BLaER1 (cell line): ENCODE results near the gene SLC12A7.

ENCODE experiments used
- H3K27ac ChIP-seq: shearing (Covaris generic); formaldehyde crosslinking; 2 replicates; pipeline ENCODE4 v1.8.1; 2022
- H3K27me3 ChIP-seq: shearing (Covaris generic); formaldehyde crosslinking; 2 replicates; pipeline ENCODE4 v1.8.1; 2022
- H3K36me3 ChIP-seq: shearing (Covaris generic); formaldehyde crosslinking; 2 replicates; pipeline ENCODE4 v1.8.1; 2022
- H3K4me1 ChIP-seq: shearing (Covaris generic); formaldehyde crosslinking; 2 replicates; pipeline ENCODE4 v1.8.1; 2022
- H3K4me2 ChIP-seq: shearing (Covaris generic); formaldehyde crosslinking; 2 replicates; pipeline ENCODE4 v1.8.1; 2022
- H3K4me3 ChIP-seq: shearing (Covaris generic); formaldehyde crosslinking; 2 replicates; pipeline ENCODE4 v1.8.1; 2022
- H3K9ac ChIP-seq: shearing (Covaris generic); formaldehyde crosslinking; 2 replicates; pipeline ENCODE4 v1.8.1; 2022
- H3K9me3 ChIP-seq: shearing (Covaris generic); formaldehyde crosslinking; 2 replicates; pipeline ENCODE4 v1.8.1; 2022
- H4K20me1 ChIP-seq: shearing (Covaris generic); formaldehyde crosslinking; 2 replicates; pipeline ENCODE4 v1.8.1; 2022
- Cebpa-rat ChIP-seq: shearing (Covaris generic); IDR thresholded peaks from 2 replicates; pipeline ENCODE4 v1.8.1; 2022

Gene SLC12A7

GRCh38 chr5:1078206-1078605 lies 33.7 kb downstream of the SLC12A7 start:
- Histone ChIP-seq H3K36me3 (peaks cover 90% of the 10 kb centered on the region; the same call in 1 of the 2 replicates), H3K27ac (no peak overlapping the region), H3K4me1 (no peaks in the 10 kb centered on the region), H3K4me2 (no peak overlapping the region), H3K4me3 (no peak overlapping the region), H3K9me3 (no peaks in the 10 kb centered on the region), H3K9ac (no peak overlapping the region), H3K27me3 (no peaks in the 10 kb centered on the region), H4K20me1 (no peaks in the 10 kb centered on the region; the same call in 1 of the 2 replicates)
- no peak for TF ChIP-seq Cebpa-rat

DNA sequence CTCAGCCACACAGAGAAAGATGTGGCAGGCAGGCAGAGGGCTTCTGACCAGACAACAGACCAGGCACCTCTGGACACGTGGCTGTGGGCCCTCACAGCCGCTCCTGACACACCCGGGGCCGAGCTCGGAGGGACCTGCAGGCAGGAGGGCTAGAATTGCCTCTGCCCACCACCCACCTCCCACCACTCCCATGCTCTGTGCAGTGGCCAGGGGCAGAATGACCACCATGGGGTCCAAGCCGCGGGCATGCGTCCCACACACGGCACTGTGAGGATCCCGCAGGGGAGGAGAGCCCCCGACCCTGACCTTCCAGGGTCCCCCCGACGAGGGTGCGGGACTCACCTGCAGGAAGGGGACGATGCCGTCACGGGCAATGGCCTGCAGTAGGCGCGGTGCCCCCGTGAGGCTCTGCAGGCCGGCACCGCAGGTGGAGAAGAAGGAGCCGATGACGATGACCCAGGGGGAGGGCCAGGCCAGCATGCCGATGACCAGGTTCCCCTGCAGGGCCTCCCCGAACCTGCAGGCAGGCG lies 34.3 kb downstream of the SLC12A7 start:
- TF ChIP-seq Cebpa-rat: no peak
- Histone ChIP-seq H4K20me1 (no peaks in the 10 kb centered on the region; the same call in 1 of the 2 replicates), H3K36me3 (peaks cover 85% of the 10 kb centered on the region; the same call in 1 of the 2 replicates)

GRCh38 chr5:1077026-1077425 lies 34.8 kb downstream of the SLC12A7 start:
- no peak overlapping the region for H3K4me3 ChIP-seq
- no peaks in the 10 kb centered on the region; the same call in 1 of the 2 replicates for H4K20me1 ChIP-seq
- H3K4me2 ChIP-seq: no peak overlapping the region
- H3K4me1 ChIP-seq: no peaks in the 10 kb centered on the region
- no peak overlapping the region for H3K9ac ChIP-seq
- TF ChIP-seq Cebpa-rat: no peak
- no peaks in the 10 kb centered on the region for H3K27me3 ChIP-seq
- peaks cover 82% of the 10 kb centered on the region; the same call in 1 of the 2 replicates for H3K36me3 ChIP-seq
- H3K27ac ChIP-seq: no peak overlapping the region
- H3K9me3 ChIP-seq: no peaks in the 10 kb centered on the region

More for the DNA sequence above, 34.3 kb downstream of the SLC12A7 start:
- Histone ChIP-seq H3K4me3 (no peak overlapping the region), H3K4me2 (no peak overlapping the region), H3K4me1 (no peaks in the 10 kb centered on the region), H3K9ac (no peak overlapping the region), H3K9me3 (no peaks in the 10 kb centered on the region), H3K27me3 (no peaks in the 10 kb centered on the region), H3K27ac (no peak overlapping the region)

- Histone ChIP-seq H3K27ac (no peak overlapping the region), H3K27me3 (no peaks in the 10 kb centered on the region), H3K4me2 (no peak overlapping the region), H3K9ac (no peak overlapping the region), H3K4me3 (no peak overlapping the region), H4K20me1 (no peaks in the 10 kb centered on the region; the same call in 1 of the 2 replicates), H3K4me1 (no peaks in the 10 kb centered on the region), H3K9me3 (no peaks in the 10 kb centered on the region), H3K36me3 (peaks cover 78% of the 10 kb centered on the region; the same call in 1 of the 2 replicates)
- TF ChIP-seq Cebpa-rat: no peak
Measured at GRCh38 chr5:1076406-1076805, 35.5 kb downstream of the SLC12A7 start.

DNA sequence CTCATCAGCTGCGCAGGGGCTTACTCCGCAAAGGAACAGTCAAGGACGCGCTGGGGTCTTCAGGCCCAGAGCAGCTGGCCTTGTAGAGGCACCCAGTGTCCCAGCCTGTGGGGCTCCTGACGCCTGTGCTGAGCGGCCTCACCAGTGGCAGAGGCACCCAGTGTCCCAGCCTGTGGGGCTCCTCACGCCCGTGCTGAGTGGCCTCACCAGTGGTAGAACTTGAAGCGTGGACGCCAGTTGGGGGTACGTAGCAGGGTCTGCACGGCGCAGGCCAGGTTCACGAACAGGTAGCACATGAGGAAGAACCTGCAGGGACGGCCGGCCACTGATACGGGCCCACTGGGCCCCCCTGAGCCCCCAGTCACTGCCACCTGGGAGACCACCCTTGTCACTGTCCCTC lies 35.9 kb downstream of the SLC12A7 start:
- H4K20me1 ChIP-seq: no peaks in the 10 kb centered on the region; the same call in 1 of the 2 replicates
- H3K9me3 ChIP-seq: no peaks in the 10 kb centered on the region
- H3K4me2 ChIP-seq: no peak overlapping the region
- TF ChIP-seq Cebpa-rat: no peak
- no peaks in the 10 kb centered on the region for H3K27me3 ChIP-seq
- H3K27ac ChIP-seq: no peak overlapping the region
- peaks cover 73% of the 10 kb centered on the region; the same call in 1 of the 2 replicates for H3K36me3 ChIP-seq
- H3K4me1 ChIP-seq: no peaks in the 10 kb centered on the region
- H3K9ac ChIP-seq: no peak overlapping the region
- H3K4me3 ChIP-seq: no peak overlapping the region

- no peak overlapping the region for H3K4me3 ChIP-seq
- H3K9me3 ChIP-seq: no peaks in the 10 kb centered on the region
- no peak overlapping the region for H3K4me2 ChIP-seq
- no peak overlapping the region for H3K9ac ChIP-seq
- H3K27me3 ChIP-seq: no peaks in the 10 kb centered on the region
- no peaks in the 10 kb centered on the region for H3K4me1 ChIP-seq
- TF ChIP-seq Cebpa-rat: no peak
- H4K20me1 ChIP-seq: no peaks in the 10 kb centered on the region; the same call in 1 of the 2 replicates
- no peak overlapping the region for H3K27ac ChIP-seq
- H3K36me3 ChIP-seq: peaks cover 70% of the 10 kb centered on the region; the same call in 1 of the 2 replicates
Measured at GRCh38 chr5:1075555-1075881, 36.3 kb downstream of the SLC12A7 start.

- Histone ChIP-seq H3K4me3 (no peak overlapping the region), H3K27me3 (no peaks in the 10 kb centered on the region), H3K9ac (no peak overlapping the region), H3K4me1 (no peaks in the 10 kb centered on the region), H4K20me1 (peaks cover under 1% of the 10 kb centered on the region), H3K9me3 (no peaks in the 10 kb centered on the region), H3K27ac (no peak overlapping the region), H3K4me2 (no peak overlapping the region), H3K36me3 (peaks cover 65% of the 10 kb centered on the region; the same call in 1 of the 2 replicates)
- TF ChIP-seq Cebpa-rat: no peak
Measured at GRCh38 chr5:1074816-1075554, 36.9 kb downstream of the SLC12A7 start.

DNA sequence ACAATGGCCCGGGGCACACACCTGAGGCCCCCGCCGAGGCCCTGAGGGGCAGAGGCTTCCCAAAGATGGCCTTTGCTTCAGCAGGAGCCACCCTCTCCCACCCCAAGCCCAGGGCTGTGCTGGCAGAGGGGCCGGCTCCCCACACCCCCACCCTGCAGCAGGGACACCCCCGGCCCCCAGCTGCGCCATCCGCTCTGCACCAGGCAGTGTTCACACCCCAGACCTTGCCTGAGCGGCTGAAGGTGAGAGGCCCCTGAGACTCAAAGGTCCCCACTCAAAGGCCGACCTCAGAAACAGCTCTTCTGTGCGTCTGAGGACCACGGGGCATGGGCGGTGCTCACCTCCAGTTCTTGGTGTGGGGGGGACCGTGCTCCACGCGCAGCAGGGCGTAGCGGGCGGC lies 37.6 kb downstream of the SLC12A7 start:
- Histone ChIP-seq H3K36me3 (peaks cover 64% of the 10 kb centered on the region; the same call in 1 of the 2 replicates), H3K9me3 (no peaks in the 10 kb centered on the region), H3K27ac (no peak overlapping the region), H3K4me1 (no peaks in the 10 kb centered on the region), H4K20me1 (peaks cover 8% of the 10 kb centered on the region), H3K9ac (no peak overlapping the region), H3K4me2 (no peak overlapping the region), H3K27me3 (no peaks in the 10 kb centered on the region), H3K4me3 (no peak overlapping the region)
- TF ChIP-seq Cebpa-rat: no peak

DNA sequence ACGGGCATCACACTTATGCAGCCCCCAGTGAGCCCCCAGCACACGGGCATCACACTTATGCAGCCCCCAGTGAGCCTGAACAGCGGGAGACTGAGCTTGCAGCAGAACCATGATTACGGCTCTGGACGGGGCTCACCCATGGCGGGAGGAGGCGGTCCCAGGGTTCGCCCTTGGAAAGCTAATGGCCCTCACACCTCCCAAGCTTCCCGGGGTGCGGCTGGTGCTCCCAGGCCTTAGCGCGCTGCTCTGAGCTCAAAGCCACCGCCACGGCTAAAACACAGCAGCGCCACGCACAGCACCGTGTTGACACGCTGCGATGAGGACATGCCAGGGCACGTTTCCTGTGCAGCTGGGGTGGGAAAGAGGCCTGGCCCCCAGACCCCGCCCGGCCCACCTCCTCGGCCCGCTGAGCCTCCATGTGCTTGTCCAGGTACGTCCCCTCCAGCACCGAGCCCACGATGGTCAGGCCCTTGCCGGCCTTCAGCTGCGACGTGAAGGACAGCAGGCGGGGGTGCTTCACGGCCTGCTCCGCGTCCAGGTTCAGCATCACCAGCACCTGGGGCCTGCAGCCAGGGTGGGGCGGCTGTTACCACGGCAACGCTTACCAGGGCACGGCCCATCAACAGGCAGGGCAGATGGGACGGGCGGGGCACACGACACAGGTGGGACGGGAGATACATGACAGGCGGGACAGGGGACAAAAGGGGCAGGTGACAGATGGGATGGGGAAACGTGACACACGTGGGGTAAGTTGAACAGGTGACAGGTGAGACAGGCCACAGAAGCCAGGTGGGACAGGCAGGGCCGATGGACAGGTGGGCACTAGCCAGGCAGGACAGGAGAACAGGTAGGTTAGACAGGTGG lies 38.4 kb downstream of the SLC12A7 start:
- H3K36me3 ChIP-seq: peaks cover 65% of the 10 kb centered on the region; the same call in 1 of the 2 replicates
- no peak for TF ChIP-seq Cebpa-rat
- no peaks in the 10 kb centered on the region for H3K4me1 ChIP-seq

More for the DNA sequence above, 38.4 kb downstream of the SLC12A7 start:
- H4K20me1 ChIP-seq: peaks cover 16% of the 10 kb centered on the region
- no peak overlapping the region for H3K9ac ChIP-seq
- H3K4me2 ChIP-seq: no peak overlapping the region
- no peak overlapping the region for H3K4me3 ChIP-seq
- H3K27ac ChIP-seq: peak overlapping the region; percentile 18; the same call in 1 of the 2 replicates
- H3K27me3 ChIP-seq: no peaks in the 10 kb centered on the region
- H3K9me3 ChIP-seq: no peaks in the 10 kb centered on the region
